Middle frontal gyrus (tissue), 1 donor: ENCODE measurements around the gene KMT2B.
"Not testable (repeated sequence)": the region's sequence is repeated elsewhere in the genome, so short reads cannot be mapped to it uniquely, and the experiment has no call there.

Experiments used
- DNase-seq: peaks from one replicate; pipeline ENCODE4 v3.0.0-alpha.2; 2015; ENCODE audit warnings: low spot score; ENCODE audit errors: extremely low spot score

Gene KMT2B, protein sequence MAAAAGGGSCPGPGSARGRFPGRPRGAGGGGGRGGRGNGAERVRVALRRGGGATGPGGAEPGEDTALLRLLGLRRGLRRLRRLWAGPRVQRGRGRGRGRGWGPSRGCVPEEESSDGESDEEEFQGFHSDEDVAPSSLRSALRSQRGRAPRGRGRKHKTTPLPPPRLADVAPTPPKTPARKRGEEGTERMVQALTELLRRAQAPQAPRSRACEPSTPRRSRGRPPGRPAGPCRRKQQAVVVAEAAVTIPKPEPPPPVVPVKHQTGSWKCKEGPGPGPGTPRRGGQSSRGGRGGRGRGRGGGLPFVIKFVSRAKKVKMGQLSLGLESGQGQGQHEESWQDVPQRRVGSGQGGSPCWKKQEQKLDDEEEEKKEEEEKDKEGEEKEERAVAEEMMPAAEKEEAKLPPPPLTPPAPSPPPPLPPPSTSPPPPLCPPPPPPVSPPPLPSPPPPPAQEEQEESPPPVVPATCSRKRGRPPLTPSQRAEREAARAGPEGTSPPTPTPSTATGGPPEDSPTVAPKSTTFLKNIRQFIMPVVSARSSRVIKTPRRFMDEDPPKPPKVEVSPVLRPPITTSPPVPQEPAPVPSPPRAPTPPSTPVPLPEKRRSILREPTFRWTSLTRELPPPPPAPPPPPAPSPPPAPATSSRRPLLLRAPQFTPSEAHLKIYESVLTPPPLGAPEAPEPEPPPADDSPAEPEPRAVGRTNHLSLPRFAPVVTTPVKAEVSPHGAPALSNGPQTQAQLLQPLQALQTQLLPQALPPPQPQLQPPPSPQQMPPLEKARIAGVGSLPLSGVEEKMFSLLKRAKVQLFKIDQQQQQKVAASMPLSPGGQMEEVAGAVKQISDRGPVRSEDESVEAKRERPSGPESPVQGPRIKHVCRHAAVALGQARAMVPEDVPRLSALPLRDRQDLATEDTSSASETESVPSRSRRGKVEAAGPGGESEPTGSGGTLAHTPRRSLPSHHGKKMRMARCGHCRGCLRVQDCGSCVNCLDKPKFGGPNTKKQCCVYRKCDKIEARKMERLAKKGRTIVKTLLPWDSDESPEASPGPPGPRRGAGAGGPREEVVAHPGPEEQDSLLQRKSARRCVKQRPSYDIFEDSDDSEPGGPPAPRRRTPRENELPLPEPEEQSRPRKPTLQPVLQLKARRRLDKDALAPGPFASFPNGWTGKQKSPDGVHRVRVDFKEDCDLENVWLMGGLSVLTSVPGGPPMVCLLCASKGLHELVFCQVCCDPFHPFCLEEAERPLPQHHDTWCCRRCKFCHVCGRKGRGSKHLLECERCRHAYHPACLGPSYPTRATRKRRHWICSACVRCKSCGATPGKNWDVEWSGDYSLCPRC (N-terminal part only)

DNA sequence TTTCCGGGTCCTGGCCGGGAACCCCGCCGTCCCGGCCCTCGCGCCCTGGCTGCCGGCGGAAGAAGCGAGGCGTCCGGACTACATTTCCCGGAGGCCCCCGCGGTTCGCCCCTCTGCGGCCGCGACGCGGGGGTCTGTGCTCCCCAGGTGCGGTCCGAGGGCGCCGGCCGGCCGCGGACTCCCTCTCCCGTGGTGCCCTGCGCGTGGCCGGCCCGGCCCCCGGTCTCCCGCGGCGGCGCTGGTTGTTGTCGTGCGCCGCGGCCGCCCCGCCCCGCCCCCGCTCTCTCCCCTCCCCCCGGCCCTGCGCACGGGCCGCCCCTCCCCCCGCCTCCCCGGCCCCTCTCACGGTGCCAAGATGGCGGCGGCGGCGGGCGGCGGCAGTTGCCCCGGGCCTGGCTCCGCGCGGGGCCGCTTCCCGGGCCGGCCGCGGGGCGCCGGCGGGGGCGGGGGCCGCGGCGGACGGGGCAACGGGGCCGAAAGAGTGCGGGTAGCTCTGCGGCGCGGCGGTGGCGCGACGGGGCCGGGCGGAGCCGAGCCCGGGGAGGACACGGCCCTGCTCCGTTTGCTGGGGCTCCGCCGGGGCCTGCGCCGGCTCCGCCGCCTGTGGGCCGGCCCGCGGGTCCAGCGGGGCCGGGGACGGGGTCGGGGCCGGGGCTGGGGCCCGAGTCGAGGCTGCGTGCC is at the start of gene KMT2B:
Gene KMT2B, plus strand, starts transcription at position 339 of the 680 bp plus-strand sequence. Its CDS starts 16 bp downstream, at position 355.
- DNase-seq = no peak

DNA sequence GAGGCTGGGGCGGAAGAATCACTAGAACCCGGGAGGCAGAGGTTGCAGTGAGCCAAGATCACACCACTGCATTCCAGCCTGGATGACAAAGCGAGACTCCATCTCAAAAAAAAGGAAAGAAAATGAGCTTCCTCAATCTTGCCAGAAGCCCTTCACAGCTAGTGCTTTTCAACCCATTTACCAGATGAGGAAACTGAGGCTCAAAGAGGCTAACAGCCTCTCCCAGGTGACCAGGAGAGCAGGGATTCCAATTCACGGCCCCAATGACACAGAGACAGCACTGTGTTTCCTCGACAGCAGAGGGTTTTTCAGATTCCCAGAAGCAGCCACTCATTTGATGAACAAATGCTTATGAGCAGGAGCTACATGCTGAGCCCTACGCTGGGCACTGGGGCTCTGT is 48.2 kb upstream of the KMT2B start:
- no peak for DNase-seq

DNA sequence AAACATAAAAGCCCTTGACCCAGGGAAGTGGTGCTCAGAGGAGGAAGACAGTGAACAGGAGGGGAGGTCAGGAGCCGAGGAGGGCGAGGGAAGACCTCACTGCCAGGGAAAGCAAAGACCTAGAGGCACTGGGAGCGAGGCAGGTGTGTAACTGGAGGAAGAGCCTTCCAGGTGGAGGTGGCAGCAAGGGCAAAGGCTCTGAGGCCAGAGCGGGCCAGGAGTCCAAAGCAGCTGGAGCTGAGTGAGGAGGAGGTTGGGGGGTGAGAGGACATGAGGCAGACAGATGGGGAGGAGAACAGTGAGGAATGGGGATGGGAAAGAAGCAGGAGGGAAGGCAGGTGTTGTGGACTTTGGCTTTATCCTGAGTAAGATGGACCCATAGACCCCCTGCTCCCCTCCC is 47.8 kb upstream of the KMT2B start:
- DNase-seq = no peak

DNA sequence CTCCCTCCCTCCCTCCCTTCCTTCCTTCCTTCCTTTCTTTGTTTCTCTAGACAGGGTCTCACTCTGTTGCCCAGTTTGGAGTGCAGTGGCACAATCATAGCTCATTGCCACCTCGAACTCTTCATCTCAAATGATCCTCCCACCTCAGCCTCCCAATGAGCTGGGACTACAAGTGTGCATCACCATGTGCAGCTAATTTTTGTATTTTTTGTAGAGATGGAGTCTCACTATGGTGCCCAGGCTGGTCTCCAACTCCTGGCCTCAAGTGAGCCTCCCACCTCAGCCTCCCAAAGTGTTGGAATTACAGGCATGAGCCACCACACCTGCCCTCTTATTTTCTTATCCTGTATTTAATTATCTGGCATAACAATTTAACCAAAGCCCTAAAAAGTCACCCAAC is 47.1 kb upstream of the KMT2B start:
- no peak for DNase-seq

DNA sequence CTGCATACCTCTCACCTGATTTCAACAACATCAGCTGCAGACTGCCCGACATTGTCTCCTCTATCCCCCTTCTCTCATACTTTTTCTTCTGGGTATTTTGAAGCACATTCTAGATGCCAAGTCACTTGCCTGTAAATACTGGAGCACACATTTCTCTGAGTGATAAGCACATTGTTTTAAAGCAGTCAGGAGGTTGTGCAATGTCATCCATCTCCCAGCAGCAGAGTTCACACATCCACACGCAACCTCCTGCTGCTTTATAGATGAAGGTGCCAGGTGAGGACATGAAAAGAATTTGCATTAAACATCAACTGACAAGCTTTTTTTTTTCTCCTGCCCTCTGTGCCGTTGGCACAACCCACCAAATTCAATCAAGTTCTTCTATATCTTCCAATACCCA is 46.0 kb upstream of the KMT2B start:
- no peak for DNase-seq

DNA sequence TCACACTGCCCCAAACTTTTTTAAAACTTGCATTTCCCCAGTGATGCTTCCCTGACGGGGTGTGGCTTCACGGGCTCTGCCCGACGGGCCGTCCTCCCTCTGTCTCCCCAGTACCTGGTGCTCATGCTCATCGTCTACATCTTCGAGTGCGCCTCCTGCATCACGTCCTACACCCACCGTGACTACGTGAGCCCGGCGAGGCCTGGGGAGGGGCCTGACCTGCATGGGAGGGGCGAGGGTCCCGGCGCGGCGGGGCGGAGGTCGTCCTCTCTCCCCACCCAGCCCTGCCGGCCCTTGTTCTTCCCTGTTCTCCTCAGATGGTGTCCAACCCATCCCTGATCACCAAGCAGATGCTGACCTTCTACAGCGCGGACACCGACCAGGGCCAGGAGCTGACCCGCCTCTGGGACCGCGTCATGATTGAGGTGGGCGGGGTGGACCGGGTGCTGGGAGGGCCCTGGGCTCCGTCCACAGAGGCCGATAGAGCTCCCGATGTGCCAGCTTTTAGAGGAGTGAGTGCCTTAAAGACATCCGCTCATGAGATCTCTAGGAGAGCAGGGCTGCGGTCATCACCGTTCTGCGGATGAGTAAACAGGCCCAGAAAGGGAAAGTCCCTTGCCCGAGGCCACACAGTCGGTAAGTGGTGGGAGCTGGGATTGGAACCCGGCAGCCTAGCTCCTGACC is 44.5 kb upstream of the KMT2B start:
- DNase-seq = no peak

DNA sequence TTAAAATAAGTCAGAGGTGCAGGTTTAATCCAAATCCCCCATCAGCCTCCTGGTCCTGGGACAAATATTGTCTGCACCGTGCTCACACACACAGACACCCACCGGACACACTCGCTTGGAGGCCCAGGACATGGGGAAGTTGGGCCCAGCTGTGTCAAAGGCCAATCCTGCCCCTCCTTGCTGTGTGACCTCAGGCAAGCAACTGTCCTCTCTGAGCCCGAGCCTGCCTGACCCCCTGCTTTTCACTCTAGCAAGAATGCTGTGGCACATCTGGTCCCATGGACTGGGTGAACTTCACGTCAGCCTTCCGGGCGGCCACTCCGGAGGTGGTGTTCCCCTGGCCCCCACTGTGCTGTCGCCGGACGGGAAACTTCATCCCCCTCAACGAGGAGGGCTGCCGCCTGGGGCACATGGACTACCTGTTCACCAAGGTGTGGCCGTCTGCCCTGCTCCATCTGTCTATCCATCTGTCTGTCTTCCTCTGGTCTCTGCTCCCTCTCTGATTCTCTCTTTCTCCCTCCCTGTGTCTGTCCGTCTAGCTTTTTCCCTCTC is 42.1 kb upstream of the KMT2B start:
- no peak for DNase-seq

DNA sequence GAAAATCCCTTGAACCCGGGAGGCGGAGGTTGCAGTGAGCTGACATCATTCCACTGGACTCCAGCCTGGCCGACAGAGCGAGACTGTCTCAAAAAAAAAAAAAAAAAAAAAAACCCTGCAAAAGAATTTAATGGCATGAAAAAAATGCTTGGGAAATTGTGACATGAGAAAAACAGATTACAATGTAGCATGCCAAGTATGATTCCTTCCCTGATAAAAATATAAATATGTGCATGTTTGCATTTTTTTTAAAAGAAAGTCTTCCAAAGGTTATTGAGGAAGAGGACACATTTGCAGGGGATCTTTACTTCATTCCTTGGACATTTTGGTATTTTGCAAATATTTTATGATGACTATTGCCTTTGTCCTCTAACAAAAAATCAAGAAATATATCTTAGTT is 28.0 kb upstream of the KMT2B start:
- DNase-seq = no peak

DNA sequence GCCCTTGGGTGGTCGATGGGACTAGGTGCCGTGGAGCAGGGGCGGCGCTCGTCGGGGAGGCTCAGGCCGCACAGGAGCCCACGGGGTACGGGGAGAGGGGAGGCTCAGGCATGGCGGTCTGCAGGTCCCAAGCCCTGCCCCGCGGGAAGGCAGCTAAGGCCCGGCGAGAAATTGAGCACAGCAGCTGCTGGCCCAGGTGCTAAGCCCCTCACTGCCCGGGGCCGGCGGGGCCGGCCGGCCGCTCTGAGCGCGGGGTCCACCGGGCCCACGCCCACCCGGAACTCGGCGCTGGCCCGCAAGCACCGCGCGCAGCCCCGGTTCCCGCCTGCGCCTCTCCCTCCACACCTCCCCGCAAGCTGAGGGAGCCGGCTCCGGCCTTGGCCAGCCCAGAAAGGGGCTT is 26.7 kb upstream of the KMT2B start:
- DNase-seq = not testable (repeated sequence)

DNA sequence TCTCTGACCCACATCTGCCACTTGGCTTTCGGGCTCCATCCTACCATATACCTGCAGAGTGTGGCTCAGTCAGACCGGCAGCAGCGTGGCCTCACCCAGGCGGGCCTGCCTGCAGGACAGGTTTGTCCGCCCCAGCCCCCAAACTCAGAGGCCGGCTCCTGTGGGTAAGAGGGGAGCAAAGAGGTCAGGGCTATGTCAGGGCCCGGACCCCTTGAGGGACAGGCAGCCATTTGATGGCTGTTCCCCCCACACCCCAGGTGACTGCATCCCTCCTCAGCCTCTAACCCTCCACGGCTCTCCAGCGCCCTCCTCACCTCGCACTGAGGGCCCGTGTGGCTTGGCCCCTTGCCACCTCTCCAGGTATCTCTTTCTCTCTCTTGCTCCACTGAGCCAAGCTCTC is 25.8 kb upstream of the KMT2B start:
- no peak for DNase-seq

DNA sequence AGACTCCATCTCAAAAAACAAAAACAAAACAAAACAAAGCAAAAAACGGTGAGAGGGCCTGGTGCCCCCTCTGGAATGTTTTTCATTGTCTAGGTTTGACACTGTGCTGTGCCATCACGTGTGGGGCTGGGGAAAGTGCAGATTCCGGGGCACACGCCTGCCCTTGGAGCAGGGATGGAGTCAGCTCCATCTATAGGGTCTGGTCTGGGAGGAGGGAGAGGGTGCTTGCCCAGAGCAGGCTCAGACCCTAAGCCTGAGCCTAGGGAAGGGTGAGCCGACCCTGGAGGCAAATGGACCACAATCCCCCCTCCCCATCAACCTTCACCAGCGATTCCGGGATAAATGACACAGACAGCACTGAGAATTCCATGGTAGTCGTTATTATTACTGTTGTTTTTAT is 24.4 kb upstream of the KMT2B start:
- DNase-seq = no peak

DNA sequence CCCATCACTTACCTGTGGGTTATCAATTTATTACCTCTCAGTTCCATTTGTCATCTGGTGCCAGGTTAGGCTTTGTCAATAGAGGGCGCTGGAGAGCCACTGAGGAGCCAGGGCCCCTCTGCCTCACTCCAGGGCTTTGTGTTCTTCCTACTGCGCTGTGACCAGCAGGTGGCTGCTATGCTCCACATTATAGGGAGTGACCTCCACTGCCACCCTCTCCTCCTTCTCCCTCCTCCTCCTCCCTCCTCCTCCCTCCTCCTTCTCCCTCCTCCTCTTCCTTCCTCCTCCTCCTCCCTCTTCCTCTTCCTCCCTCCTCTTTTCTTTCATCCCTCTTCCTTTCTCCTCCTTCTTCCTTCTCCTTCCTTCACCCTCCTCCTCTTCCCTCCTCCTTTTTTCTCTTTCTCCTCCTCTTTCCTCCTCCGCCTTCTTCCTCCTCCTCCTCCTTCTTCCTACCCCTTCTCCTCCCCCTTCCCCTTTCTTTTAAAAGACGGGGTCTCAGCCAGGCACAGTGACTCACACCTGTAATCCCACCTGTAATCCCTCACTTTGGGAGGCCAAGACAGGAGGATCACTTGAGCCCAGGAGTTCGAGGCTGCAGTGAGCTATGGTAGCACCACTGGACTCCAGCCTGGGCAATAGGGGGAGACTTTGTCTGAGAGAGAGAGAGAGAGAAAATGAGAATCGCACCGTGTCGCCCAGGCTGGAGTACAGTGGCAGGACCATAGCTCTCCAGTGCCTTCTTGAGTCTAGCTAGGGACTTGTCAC is 23.8 kb upstream of the KMT2B start:
- peak; percentile 65 for DNase-seq

DNA sequence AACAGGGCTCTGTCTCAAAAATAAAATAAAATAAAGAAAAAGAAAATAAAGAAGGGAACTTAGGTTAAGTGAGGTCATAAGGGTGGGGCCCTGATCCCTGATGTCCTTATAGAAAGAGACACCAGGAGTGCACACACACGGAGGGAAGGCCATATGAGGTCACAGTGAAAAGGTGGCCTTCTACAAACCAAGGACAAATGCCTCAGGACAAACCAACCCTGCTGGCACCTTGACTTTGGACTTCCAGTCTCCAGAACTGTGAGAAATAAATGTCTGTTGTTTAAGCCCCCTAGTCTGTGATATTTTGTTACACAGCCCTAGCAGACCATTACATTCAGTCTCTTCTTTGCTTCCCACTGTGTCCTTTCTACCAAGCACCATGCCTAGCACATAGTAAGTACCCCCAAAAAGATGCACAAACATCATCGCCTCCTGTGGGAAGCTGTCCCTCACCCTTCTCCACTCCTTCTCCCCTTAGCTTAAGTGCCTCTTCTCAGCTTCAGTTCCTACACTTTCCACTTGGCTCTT is 21.8 kb upstream of the KMT2B start:
- DNase-seq = no peak

DNA sequence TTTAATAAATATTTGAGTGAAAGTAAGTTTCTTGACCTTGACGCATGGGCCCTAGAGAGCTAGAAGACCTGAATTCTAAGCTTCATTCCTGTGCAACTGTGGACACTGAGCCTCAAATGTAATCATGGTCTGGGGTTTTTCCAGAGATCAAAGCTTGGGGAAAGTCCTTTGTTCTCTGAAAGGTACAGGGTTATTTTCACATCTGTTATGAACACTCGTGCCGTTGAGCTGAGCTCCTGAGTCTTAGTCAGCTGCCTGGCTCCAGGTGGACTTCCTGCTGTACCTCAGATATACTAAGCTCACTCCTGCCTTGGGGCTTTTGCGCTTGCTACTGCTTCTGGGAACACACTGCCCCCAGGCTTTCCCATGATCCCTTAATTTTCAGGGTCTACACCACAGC is 21.0 kb upstream of the KMT2B start:
- no peak for DNase-seq

DNA sequence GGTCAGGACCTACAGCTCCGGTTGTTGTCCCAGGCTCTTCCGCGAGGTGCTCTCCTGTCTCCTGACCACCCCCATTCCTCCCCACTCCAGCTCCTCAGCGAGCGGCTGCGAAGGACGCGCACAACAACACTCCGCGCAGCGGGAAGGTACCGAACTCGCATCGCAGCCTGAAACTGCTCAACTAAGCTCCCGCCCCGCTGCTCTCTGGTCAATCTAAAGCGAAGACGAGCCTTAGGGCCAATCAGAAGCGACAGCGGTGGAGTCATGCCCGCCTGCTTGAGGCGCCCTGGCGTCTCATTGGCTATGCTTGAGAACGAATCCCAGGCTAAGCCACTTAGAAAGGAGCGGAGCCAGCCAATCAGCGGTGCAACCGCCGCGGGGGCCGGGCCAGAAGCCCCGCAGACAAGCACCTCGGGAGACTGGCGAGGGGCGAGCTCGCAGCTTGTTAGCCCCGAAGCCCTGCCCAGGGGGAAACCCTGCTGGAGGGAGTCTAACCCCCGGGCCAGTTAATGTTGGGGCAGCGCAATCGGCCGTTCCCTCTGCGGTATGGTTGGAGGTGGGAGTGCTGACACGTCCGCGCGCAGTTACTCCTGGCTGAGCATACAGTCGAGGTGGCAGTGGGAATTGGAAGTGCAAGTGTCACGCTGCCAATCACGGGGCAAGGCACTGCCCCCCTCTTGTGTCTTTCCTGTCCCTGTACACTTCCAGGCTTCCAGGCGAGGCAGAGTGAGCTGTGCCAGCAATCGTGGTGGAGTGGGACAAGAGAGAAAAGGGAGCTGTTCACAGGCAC is 15.4 kb upstream of the KMT2B start:
- DNase-seq = peak; percentile 98

DNA sequence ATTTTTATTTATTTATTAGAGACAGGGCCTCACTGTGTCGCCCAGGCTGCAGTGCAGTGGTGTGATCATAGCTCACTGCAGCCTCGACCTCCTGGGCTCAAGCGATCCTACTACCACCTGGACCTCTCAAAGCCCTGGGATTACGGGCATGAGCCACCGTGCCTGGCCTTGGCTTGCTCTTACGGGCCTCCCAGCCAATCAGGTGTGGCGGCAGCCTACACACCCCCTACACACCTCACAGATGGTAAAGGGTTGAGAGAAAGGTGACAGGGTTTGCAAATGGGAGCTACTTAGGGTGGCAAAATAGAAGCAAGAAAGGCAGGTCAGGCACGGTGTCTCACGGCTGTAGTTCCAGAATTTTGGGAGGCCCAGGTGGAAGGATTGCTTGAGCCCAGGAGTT is 14.5 kb upstream of the KMT2B start:
- DNase-seq = no peak

DNA sequence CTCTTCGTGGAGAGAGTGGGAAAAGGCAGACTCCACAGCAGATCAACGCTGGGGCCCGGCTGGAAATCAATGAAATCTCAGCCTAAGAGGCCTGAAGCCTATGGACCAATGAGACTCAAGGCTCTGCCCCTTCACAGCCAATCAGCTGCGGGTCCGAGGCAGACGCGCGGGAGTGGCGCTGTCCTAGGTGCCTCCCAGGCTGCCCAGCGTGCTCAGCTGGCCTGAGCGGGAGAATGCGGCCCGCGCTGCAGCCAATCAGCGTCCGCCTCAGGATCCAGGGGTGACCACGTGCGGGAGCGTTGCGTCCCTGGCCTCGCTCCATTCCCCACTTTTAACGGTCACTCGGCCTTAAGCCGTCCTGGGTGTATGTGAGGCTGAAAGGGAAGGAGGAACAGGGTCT is 13.6 kb upstream of the KMT2B start, which contains the start of gene ZBTB32:
Gene ZBTB32, plus strand, starts transcription at position 341 of the 400 bp plus-strand sequence. CDS start 10,069 bp downstream, outside the sequence.
- DNase-seq = no peak

DNA sequence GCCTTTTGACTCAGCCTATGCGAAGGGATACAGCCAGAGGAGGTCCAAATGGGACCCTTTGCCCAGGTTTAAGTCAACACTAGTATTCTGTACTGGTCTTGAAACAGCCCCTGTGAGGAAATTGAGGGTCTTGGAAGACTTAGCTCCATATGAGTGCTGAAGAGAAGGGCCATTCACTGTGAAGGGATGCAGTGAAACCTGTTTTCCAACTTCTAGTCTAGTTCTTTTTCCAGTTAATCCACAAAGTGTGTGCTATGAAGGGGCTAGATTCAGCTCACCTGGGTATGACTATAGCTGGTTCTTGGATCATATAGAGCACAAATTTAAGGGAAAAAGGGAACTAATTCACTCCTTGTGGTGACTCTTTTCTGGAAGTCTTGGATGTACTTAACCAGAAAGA is 9.4 kb upstream of the KMT2B start:
- DNase-seq = no peak
